ENCODE data around the gene LAG3. TPM values are rescaled to one million over a fixed set of nuclear protein-coding genes. Genes with fewer than 3 reads are reported as not detected.

LAG3 gene
- polyA plus RNA-seq, 1 of the 3 experiments (the other 2 are of a cell fraction), result 0.72 TPM

DNA sequence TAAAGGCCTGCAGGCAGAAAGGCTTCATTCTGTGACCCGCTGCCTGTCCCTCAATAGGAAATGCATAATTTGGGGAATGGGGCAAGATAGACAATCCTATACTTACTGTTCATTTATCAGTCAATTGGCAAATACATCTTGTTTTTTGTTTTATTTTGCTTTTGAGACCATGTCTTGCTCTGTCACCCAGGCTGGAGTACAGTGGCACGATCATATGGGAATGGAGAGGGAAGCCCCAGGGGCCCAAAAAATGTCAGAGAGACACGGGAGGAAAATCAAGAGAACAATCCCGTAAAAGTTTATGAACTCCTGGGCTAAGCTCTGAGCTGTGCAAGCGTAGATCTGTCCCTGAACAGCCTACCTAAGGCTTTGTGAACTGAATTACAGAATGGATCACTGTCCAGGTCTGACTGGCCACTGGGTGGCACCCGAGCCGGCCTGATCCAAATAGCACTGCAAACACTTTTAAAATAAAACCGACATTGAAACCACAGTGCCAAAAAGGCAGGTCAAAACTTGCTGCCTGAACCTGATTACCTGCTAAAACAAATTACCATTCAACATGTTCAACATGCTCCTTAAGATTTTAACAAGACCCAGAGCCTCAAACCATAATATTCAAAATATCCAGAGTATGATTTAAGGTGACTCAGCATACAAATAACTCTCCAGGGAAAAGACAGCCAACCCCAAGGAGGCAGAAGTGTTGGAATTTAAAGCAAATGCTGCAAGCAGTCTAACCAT, 36.7 kb upstream of the LAG3 start (continued):
- peak; percentile 76 for TF ChIP-seq SMC3 (IDR thresholded peaks at IDR 0.05; ENCODE audit: low read depth, low read length)
- TF ChIP-seq, protein P1, sequence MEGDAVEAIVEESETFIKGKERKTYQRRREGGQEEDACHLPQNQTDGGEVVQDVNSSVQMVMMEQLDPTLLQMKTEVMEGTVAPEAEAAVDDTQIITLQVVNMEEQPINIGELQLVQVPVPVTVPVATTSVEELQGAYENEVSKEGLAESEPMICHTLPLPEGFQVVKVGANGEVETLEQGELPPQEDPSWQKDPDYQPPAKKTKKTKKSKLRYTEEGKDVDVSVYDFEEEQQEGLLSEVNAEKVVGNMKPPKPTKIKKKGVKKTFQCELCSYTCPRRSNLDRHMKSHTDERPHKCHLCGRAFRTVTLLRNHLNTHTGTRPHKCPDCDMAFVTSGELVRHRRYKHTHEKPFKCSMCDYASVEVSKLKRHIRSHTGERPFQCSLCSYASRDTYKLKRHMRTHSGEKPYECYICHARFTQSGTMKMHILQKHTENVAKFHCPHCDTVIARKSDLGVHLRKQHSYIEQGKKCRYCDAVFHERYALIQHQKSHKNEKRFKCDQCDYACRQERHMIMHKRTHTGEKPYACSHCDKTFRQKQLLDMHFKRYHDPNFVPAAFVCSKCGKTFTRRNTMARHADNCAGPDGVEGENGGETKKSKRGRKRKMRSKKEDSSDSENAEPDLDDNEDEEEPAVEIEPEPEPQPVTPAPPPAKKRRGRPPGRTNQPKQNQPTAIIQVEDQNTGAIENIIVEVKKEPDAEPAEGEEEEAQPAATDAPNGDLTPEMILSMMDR (IDR thresholded peaks at IDR 0.05), result peak; percentile 81
- no peak for TF ChIP-seq RCOR1 (IDR thresholded peaks at IDR 0.05; ENCODE audit: low read length)
- peak; percentile 84 for TF ChIP-seq RAD21 (IDR thresholded peaks at IDR 0.05; ENCODE audit: low read length)
- TF ChIP-seq MEF2A (IDR thresholded peaks at IDR 0.05; ENCODE audit: borderline replicate concordance, low read depth), result no peak
- TF ChIP-seq, protein P2, sequence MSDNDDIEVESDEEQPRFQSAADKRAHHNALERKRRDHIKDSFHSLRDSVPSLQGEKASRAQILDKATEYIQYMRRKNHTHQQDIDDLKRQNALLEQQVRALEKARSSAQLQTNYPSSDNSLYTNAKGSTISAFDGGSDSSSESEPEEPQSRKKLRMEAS (IDR thresholded peaks at IDR 0.05; ENCODE audit: low read depth), result no peak; the same call in 1 of the 2 replicates
- no peak for TF ChIP-seq TAF1 (IDR thresholded peaks at IDR 0.05; ENCODE audit: borderline replicate concordance, low read depth, low read length)

DNA sequence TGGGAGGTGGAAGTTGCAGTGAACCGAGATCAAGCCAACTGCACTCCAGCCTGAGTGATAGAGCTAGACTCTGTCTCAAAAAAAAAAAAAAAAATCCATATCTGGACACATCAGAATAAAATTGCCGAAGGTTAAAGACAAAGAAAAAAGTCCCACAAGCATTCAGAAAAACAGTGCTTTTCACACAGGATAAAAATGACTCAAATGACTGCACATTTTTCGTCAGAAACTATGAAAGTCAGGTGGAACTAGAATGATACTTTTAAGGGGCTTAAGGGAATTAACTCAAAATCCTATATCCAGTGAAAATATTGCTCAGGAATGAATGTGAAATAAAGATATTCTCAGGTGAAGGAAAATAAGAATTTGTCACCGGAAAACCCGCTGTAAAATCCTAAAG, 35.6 kb upstream of the LAG3 start:
- Histone ChIP-seq H3K9ac (no peak overlapping the region), H3K79me2 (ENCODE audit: insufficient read depth) (no peaks in the 10 kb centered on the region)
- CTCF ChIA-PET, result interaction anchor here (0.8 to 9.5 kb wide), 11 partner anchors 8 to 103 kb away, joined by 3 to 80 read pairs (median 5); partner anchors contain the start of genes MLF2, P3H3 and PTMS

More for the DNA sequence above, 35.6 kb upstream of the LAG3 start:
- H4K20me1 ChIP-seq (ENCODE audit: insufficient read depth), result no peaks in the 10 kb centered on the region
- peaks cover 0 to 6% of the 10 kb centered on the region in 2 experiments; a peak in 1 of 4 replicates for H3K4me1 ChIP-seq (ENCODE audit: control insufficient read depth in 1 of 2, insufficient read depth in 2 of 2, low read depth in 1 of 2, low read length in 1 of 2)
- 95% methylated on average over 5 of the region's 5 CpGs for WGBS (ENCODE audit: low lambda C conversion rate)
- H3K36me3 ChIP-seq (replicated peaks in 1 of 2; ENCODE audit: control insufficient read depth in 1 of 2, insufficient read depth in 2 of 2, low read length in 1 of 2), result peaks cover 2 to 5% of the 10 kb centered on the region in 2 experiments
- H3F3A ChIP-seq (replicated peaks; ENCODE audit: insufficient read depth), result peaks cover 15% of the 10 kb centered on the region
- POLR2A ChIA-PET, result interaction anchor here (1.4 kb wide), 1 partner anchor 13 kb away, joined by 5 read pairs; the partner anchor contains the start of gene COPS7A
- H3K4me3 ChIP-seq (ENCODE audit: low read depth in 2 of 2, low read length in 1 of 2), result no peak overlapping the region
- no peaks in the 10 kb centered on the region for H3K27me3 ChIP-seq (ENCODE audit: insufficient read depth)
- 0 out of 4 replicates have a peak overlapping the region, but pooled peaks of 1 of the 2 experiments have one; percentile 50 for H3K27ac ChIP-seq (ENCODE audit: low read depth in 2 of 2, low read length in 1 of 2)
- H2AFZ ChIP-seq (ENCODE audit: low read depth), result no peak overlapping the region
- no peak for DNase-seq
- no peak for TF ChIP-seq GABPA (IDR thresholded peaks at IDR 0.05; ENCODE audit: low read depth)
- TF ChIP-seq ELF1 (IDR thresholded peaks at IDR 0.05), result no peak
- TF ChIP-seq FOSL2 (IDR thresholded peaks at IDR 0.05; ENCODE audit: borderline replicate concordance, low read depth), result no peak
- TF ChIP-seq, protein P3, sequence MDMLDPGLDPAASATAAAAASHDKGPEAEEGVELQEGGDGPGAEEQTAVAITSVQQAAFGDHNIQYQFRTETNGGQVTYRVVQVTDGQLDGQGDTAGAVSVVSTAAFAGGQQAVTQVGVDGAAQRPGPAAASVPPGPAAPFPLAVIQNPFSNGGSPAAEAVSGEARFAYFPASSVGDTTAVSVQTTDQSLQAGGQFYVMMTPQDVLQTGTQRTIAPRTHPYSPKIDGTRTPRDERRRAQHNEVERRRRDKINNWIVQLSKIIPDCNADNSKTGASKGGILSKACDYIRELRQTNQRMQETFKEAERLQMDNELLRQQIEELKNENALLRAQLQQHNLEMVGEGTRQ (IDR thresholded peaks at IDR 0.05; ENCODE audit: borderline replicate concordance, low read depth, low read length), result no peak
- TF ChIP-seq JUND (IDR thresholded peaks at IDR 0.05), result no peak
- no peak for TF ChIP-seq TAF1 (IDR thresholded peaks at IDR 0.05; ENCODE audit: borderline replicate concordance, low read depth, low read length)
- TF ChIP-seq RFX5 (IDR thresholded peaks at IDR 0.05; ENCODE audit: low read length), result no peak
- TF ChIP-seq, protein P4, sequence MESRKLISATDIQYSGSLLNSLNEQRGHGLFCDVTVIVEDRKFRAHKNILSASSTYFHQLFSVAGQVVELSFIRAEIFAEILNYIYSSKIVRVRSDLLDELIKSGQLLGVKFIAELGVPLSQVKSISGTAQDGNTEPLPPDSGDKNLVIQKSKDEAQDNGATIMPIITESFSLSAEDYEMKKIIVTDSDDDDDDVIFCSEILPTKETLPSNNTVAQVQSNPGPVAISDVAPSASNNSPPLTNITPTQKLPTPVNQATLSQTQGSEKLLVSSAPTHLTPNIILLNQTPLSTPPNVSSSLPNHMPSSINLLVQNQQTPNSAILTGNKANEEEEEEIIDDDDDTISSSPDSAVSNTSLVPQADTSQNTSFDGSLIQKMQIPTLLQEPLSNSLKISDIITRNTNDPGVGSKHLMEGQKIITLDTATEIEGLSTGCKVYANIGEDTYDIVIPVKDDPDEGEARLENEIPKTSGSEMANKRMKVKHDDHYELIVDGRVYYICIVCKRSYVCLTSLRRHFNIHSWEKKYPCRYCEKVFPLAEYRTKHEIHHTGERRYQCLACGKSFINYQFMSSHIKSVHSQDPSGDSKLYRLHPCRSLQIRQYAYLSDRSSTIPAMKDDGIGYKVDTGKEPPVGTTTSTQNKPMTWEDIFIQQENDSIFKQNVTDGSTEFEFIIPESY (IDR thresholded peaks at IDR 0.05; ENCODE audit: borderline replicate concordance, low read depth), result no peak
- no peak for TF ChIP-seq FOXJ3 (CRISPR knock-in tag; IDR thresholded peaks at IDR 0.05)
- TF ChIP-seq FOXM1 (IDR thresholded peaks at IDR 0.05; ENCODE audit: low read depth), result no peak
- no peak for TF ChIP-seq NFIC (IDR thresholded peaks at IDR 0.05; ENCODE audit: borderline replicate concordance)
- TF ChIP-seq EZH2phosphoT487 (IDR thresholded peaks at IDR 0.05; ENCODE audit: borderline replicate concordance, low read depth), result no peak
- no peak for TF ChIP-seq MXI1 (IDR thresholded peaks at IDR 0.05; ENCODE audit: low read depth, low read length)
- TF ChIP-seq TEAD4 (IDR thresholded peaks at IDR 0.05; ENCODE audit: borderline replicate concordance, insufficient read depth), result no peak
- TF ChIP-seq, protein P5, sequence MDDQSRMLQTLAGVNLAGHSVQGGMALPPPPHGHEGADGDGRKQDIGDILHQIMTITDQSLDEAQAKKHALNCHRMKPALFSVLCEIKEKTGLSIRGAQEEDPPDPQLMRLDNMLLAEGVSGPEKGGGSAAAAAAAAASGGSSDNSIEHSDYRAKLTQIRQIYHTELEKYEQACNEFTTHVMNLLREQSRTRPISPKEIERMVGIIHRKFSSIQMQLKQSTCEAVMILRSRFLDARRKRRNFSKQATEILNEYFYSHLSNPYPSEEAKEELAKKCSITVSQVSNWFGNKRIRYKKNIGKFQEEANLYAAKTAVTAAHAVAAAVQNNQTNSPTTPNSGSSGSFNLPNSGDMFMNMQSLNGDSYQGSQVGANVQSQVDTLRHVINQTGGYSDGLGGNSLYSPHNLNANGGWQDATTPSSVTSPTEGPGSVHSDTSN (IDR thresholded peaks at IDR 0.05), result no peak
- no peak for TF ChIP-seq SMC3 (IDR thresholded peaks at IDR 0.05; ENCODE audit: low read depth, low read length)
- TF ChIP-seq, protein P6, sequence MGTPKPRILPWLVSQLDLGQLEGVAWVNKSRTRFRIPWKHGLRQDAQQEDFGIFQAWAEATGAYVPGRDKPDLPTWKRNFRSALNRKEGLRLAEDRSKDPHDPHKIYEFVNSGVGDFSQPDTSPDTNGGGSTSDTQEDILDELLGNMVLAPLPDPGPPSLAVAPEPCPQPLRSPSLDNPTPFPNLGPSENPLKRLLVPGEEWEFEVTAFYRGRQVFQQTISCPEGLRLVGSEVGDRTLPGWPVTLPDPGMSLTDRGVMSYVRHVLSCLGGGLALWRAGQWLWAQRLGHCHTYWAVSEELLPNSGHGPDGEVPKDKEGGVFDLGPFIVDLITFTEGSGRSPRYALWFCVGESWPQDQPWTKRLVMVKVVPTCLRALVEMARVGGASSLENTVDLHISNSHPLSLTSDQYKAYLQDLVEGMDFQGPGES (IDR thresholded peaks at IDR 0.05; ENCODE audit: low read depth, low read length), result no peak
- H3K9me3 ChIP-seq, result no peaks in the 10 kb centered on the region
- H3K9me2 ChIP-seq, result no peaks in the 10 kb centered on the region
- no peak overlapping the region for H3K4me2 ChIP-seq
